Measurements from ENCODE around the gene DYNLT2. TPM values are rescaled to one million over a fixed set of nuclear protein-coding genes. Genes with fewer than 3 reads are reported as not detected.

The DYNLT2 gene
- total and polyA plus RNA-seq, 2 of the 13 experiments (the other 11 are each of a cell fraction or from before 2014, with no cell fraction given) = 2.1 to 4.3 TPM

DNA sequence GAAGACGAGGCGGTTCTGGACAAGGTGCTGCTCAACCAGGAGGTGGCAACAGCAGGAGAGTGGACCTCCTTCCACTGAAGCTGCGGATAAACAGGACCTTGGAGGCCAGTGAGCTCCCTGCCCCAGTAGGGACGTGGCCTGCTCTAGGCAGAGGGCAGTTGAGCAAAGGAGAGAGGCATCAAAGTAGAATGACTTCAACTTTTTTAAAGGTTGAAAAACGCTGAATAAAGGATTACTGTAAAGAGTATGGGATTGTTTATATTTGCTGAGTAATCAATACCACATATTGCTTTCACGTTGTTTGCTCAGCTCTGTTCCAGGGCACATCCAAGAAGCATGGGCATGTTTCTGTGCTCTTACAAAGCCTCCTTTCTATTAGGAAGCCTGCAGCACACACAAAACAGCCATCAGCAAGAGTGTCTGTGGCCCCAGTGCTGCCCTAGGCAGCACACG lies 48.1 kb upstream of the DYNLT2 start (continued):
- TF ChIP-seq, protein P1, sequence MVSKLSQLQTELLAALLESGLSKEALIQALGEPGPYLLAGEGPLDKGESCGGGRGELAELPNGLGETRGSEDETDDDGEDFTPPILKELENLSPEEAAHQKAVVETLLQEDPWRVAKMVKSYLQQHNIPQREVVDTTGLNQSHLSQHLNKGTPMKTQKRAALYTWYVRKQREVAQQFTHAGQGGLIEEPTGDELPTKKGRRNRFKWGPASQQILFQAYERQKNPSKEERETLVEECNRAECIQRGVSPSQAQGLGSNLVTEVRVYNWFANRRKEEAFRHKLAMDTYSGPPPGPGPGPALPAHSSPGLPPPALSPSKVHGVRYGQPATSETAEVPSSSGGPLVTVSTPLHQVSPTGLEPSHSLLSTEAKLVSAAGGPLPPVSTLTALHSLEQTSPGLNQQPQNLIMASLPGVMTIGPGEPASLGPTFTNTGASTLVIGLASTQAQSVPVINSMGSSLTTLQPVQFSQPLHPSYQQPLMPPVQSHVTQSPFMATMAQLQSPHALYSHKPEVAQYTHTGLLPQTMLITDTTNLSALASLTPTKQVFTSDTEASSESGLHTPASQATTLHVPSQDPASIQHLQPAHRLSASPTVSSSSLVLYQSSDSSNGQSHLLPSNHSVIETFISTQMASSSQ (IDR thresholded peaks at IDR 0.05; ENCODE audit: low read depth) = peak; percentile 46; the same call in 1 of the 2 replicates
- TF ChIP-seq, protein P1 (CRISPR knock-in tag; IDR thresholded peaks at IDR 0.05; ENCODE audit: borderline replicate concordance) = peak; percentile 80; the same call in 1 of the 2 replicates
- TF ChIP-seq TIGD3 (CRISPR knock-in tag; IDR thresholded peaks at IDR 0.05; ENCODE audit: borderline replicate concordance) (no peak), POLR2A (IDR thresholded peaks at IDR 0.05; ENCODE audit: insufficient read depth in 1 of 2, low read depth in 2 of 2, low read length in 2 of 2) (peak; percentile 51 to 69; a peak in 2 of 4 replicates), ATM (IDR thresholded peaks at IDR 0.05; ENCODE audit: borderline replicate concordance) (no peak), ADNP (CRISPR knock-in tag; IDR thresholded peaks at IDR 0.05) (no peak), PHF20 (CRISPR knock-in tag; IDR thresholded peaks at IDR 0.05) (no peak), CCDC6 (CRISPR knock-in tag; IDR thresholded peaks at IDR 0.05) (peak; percentile 56; the same call in 1 of the 2 replicates), ZNF460 (CRISPR knock-in tag; IDR thresholded peaks at IDR 0.05; ENCODE audit: borderline replicate concordance) (no peak), ZNF362 (CRISPR knock-in tag; IDR thresholded peaks at IDR 0.05; ENCODE audit: borderline replicate concordance) (peak; percentile 88), TMF1 (CRISPR knock-in tag; IDR thresholded peaks at IDR 0.05; ENCODE audit: low read depth) (no peak), ZNF512B (CRISPR knock-in tag; IDR thresholded peaks at IDR 0.05; ENCODE audit: borderline replicate concordance) (peak; percentile 96; the same call in 1 of the 2 replicates), TSC22D2 (CRISPR knock-in tag; IDR thresholded peaks at IDR 0.05; ENCODE audit: borderline replicate concordance) (0 out of 2 replicates have a peak, but pooled peaks have one; percentile 27), ZBTB42 (CRISPR knock-in tag; IDR thresholded peaks at IDR 0.05) (no peak), ARNTL (CRISPR knock-in tag; IDR thresholded peaks at IDR 0.05) (peak; percentile 68), TGIF2 (CRISPR knock-in tag; IDR thresholded peaks at IDR 0.05) (no peak), ZBTB4 (CRISPR knock-in tag; IDR thresholded peaks at IDR 0.05; ENCODE audit: borderline replicate concordance) (peak; percentile 57; the same call in 1 of the 2 replicates)

All from HepG2 (cell line).